HG03469 (cell line): ENCODE measurements around the gene ZMIZ1.
A peak's percentile ranks its signal among the peaks of the same experiment; 100 is the strongest.

ENCODE experiments used
- ATAC-seq: cut with Tn5 transposase; IDR thresholded peaks from one replicate; pipeline ENCODE4 v1.9.1; 2021; ENCODE audit warnings: mild to moderate bottlenecking, moderate library complexity, moderate number of reproducible peaks; ENCODE audit not compliant: unreplicated experiment

Gene ZMIZ1

GRCh38 chr10:79355420-79356017 is 286.8 kb downstream of the ZMIZ1 start:
- ATAC-seq, result no peak

GRCh38 chr10:79356104-79356503 is 287.3 kb downstream of the ZMIZ1 start:
- ATAC-seq, result no peak

- no peak for ATAC-seq
Measured at GRCh38 chr10:79357180-79357579, 288.4 kb downstream of the ZMIZ1 start.

GRCh38 chr10:79358811-79359210 is 290.0 kb downstream of the ZMIZ1 start:
- peak; percentile 40 for ATAC-seq

- no peak for ATAC-seq
Measured at GRCh38 chr10:79359816-79360498, 291.2 kb downstream of the ZMIZ1 start.

- ATAC-seq, result no peak
Measured at GRCh38 chr10:79360499-79361342, 292.0 kb downstream of the ZMIZ1 start.

GRCh38 chr10:79361726-79362397 is 293.1 kb downstream of the ZMIZ1 start:
- ATAC-seq, result no peak
